Measurements from ENCODE around the gene ATP2B1.

GRCh38 chr12:89680409-89680808 lies 28.2 kb downstream of the ATP2B1 start:
- no peak for TF ChIP-seq CTCF (IDR thresholded peaks at IDR 0.05; ENCODE audit: low read length)
- TF ChIP-seq EZH2 (IDR thresholded peaks at IDR 0.05; ENCODE audit: borderline replicate concordance, low read length): no peak

Measured in OCI-LY1 (cell line).